Upper lobe of right lung (tissue), 1 donor: ENCODE measurements around the gene RXRA. TPM values are rescaled to one million over a fixed set of nuclear protein-coding genes. Genes with fewer than 3 reads are reported as not detected.

ENCODE experiments used
- ATAC-seq: fragments of 200-7000 bp; cut with Tn5 transposase; one replicate; pipeline ENCODE4 v1.9.1; 2020; ENCODE audit warnings: mild to moderate bottlenecking, moderate library complexity
- DNase-seq: peaks from one replicate; pipeline ENCODE4 v3.0.0-alpha.2; 2020
- H3K27ac ChIP-seq: fragments of 200-600 bp; one replicate; pipeline ENCODE4 v1.8.0; 2022
- H3K27me3 ChIP-seq: fragments of 200-600 bp; one replicate; pipeline ENCODE4 v1.8.0; 2022; ENCODE audit warnings: mild to moderate bottlenecking
- H3K36me3 ChIP-seq: fragments of 200-600 bp; one replicate; pipeline ENCODE4 v1.8.0; 2022
- H3K4me1 ChIP-seq: fragments of 200-600 bp; one replicate; pipeline ENCODE4 v1.8.0; 2022
- H3K4me3 ChIP-seq: fragments of 200-600 bp; one replicate; pipeline ENCODE4 v1.8.0; 2022; ENCODE audit warnings: mild to moderate bottlenecking
- H3K9me3 ChIP-seq: fragments of 200-600 bp; one replicate; pipeline ENCODE4 v1.8.0; 2022
- intact Hi-C: fragments of 100-400 bp; cut with DNase I; formaldehyde crosslinking; loops from one replicate; pipeline ENCODE4 v1.11.0; 2022
- long read RNA-seq: library from polyadenylated mRNA; unstranded; transcript quantifications from one replicate; pipeline ENCODE4 v2.0.0, GENCODE V29; 2021
- total RNA-seq: library from RNA; stranded (reverse); fragmentation: NEBNext Ultra II Directional; extraction: Animal tissue kit (Norgen Biotek cat#: 25700); gene quantifications from one replicate; pipeline ENCODE4 v1.2.1, GENCODE V29; 2021
- TF ChIP-seq, protein P1 (sequence below): fragments of 200-600 bp; IDR thresholded peaks from one replicate; pipeline ENCODE4 v1.8.0; 2022; ENCODE audit warnings: antibody characterized with exemption
- donor health status: DM: no; HTN: yes; CAD: no; lungs with severe emphysema.

RXRA gene
- total RNA-seq = 80.6 TPM
- long read RNA-seq, transcript RXRA-202 (10 exons, 1,846 nt) = major isoform, 39 of 139 reads
- long read RNA-seq, partial matches to known transcripts = 12 of 139 reads
- long read RNA-seq, other reads (novel, unspliced or antisense) = 88 of 139 reads

DNA sequence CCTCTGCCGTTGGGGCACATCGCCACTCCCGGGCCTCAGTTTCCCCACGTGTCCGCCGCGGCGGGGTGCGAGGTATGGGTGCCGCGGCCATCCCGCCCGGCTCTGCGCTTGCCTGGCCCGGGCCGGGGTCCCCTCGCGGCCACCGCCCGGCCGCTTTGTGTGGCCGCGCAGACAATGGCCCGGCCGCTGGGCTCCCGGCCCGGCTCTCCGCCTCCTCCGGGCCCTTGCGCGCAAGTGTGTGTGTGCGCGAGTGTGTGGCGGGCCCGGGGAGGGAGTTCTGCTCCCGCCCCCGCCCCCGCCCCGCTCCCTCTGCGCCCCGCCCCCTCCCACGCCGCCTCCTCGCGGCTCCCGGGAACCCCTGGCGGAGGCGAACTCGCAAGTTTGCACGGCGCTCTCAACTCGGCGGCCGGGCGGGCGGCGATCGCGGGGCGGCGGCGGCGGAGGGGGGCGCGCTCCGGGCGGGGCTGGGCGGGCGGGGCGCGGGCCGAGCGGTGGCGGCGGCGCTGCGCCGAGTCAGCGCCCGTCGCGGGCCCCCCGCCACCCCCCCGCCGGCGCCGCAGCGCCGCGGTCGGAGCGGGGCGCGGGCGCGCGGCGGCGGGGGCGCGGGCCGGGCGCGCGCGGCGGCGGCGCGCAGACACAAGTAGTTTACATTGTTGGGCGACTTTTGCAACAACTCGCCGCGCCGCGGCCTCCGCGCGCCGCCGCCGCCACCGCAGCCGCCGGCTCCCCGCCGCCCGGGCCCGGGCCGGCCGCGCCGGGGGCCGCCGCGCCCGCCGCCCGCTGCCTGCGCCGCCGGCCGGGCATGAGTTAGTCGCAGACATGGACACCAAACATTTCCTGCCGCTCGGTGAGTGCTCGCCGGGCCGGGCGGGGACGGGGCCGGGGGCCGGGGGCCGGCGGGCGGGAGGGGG lies at the start of gene RXRA:
TSS of gene RXRA (plus strand) at position 643 of the 911 bp plus-strand sequence. CDS start at position 820, 177 bp downstream.
- no peaks in the 10 kb centered on the region for H3K27me3 ChIP-seq
- no peaks in the 10 kb centered on the region for H3K36me3 ChIP-seq
- ATAC-seq (peak; percentile 78), DNase-seq (peak; percentile 94)
- TF ChIP-seq, protein P1, sequence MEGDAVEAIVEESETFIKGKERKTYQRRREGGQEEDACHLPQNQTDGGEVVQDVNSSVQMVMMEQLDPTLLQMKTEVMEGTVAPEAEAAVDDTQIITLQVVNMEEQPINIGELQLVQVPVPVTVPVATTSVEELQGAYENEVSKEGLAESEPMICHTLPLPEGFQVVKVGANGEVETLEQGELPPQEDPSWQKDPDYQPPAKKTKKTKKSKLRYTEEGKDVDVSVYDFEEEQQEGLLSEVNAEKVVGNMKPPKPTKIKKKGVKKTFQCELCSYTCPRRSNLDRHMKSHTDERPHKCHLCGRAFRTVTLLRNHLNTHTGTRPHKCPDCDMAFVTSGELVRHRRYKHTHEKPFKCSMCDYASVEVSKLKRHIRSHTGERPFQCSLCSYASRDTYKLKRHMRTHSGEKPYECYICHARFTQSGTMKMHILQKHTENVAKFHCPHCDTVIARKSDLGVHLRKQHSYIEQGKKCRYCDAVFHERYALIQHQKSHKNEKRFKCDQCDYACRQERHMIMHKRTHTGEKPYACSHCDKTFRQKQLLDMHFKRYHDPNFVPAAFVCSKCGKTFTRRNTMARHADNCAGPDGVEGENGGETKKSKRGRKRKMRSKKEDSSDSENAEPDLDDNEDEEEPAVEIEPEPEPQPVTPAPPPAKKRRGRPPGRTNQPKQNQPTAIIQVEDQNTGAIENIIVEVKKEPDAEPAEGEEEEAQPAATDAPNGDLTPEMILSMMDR = no peak
- H3K4me3 ChIP-seq = peak within 1 kb of the TSS; percentile 85
- intact Hi-C loops = no loop called here
- H3K9me3 ChIP-seq = no peaks in the 10 kb centered on the region
- peaks cover 50% of the 10 kb centered on the region for H3K4me1 ChIP-seq
- H3K27ac ChIP-seq = peak within 1 kb of the TSS; percentile 89

- no peak overlapping the region for H3K4me3 ChIP-seq
- no peaks in the 10 kb centered on the region for H3K9me3 ChIP-seq
- peaks cover 3% of the 10 kb centered on the region for H3K4me1 ChIP-seq
- no peaks in the 10 kb centered on the region for H3K27me3 ChIP-seq
- no peaks in the 10 kb centered on the region for H3K36me3 ChIP-seq
- DNase-seq = no peak
- TF ChIP-seq, protein P1 = no peak
- no peak for ATAC-seq
- no peak overlapping the region for H3K27ac ChIP-seq
- intact Hi-C loops = no loop called here
These were observed 48.0 kb upstream of the RXRA start for GRCh38 chr9:134278286-134278685.

DNA sequence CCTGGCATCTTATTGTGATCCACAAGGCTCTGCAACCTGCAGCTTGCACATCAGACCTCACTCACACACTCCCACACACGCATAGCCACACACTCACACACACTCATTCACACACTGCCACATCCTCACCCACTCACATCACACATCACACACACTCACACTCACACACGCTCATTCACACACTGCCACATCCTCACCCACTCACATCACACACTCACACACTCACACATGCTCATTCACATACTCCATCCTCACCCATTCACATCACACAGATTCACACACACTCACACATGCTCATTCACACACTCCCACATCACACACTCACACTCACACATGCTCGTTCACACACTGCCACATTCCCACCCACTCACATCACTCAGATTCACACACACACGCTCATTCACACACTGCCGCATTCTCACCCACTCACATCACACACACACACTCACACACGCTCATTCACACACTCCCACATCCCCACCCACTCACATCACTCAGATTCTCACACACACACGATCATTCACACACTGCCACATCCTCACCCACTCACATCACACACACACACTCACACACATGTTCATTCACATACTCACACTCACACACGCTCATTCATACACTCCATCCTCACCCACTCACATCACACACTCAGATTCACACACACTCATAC lies 47.1 kb upstream of the RXRA start:
- H3K27me3 ChIP-seq = no peaks in the 10 kb centered on the region
- peaks cover 7% of the 10 kb centered on the region for H3K4me1 ChIP-seq
- ATAC-seq (no peak), DNase-seq (no peak)
- TF ChIP-seq, protein P1 = no peak
- no peak overlapping the region for H3K4me3 ChIP-seq
- H3K36me3 ChIP-seq = no peaks in the 10 kb centered on the region
- no peaks in the 10 kb centered on the region for H3K9me3 ChIP-seq
- H3K27ac ChIP-seq = no peak overlapping the region
- intact Hi-C loops = no loop called here

GRCh38 chr9:134282138-134282650 lies 44.1 kb upstream of the RXRA start:
- peaks cover 7% of the 10 kb centered on the region for H3K4me1 ChIP-seq

DNA sequence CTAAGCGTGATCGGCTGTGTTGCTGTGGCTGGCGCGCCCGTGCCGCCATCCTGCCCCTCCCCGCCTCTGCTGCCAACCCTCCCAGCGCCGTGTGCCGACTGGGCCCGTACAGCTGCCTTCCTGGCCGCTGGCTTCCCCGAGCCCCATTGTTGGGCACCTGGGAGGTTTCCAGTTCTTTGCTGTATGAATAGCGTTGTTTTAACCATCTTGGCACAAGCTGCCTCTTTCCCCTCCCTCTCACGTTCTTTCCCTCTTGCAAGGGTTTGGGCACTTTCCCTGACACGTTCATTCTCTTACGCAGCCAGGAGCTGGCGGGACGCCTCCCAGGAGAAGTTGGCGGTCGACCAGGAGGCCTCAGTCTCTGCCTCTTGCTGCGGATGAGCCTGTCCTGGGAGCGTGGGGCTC lies 43.1 kb upstream of the RXRA start:
- H3K36me3 ChIP-seq = no peaks in the 10 kb centered on the region
- peak; percentile 73 for DNase-seq
- TF ChIP-seq, protein P1 = no peak
- peak; percentile 36 for ATAC-seq
- no peak overlapping the region for H3K4me3 ChIP-seq
- intact Hi-C loops = no loop called here
- H3K9me3 ChIP-seq = no peaks in the 10 kb centered on the region
- peaks cover 7% of the 10 kb centered on the region for H3K4me1 ChIP-seq
- no peaks in the 10 kb centered on the region for H3K27me3 ChIP-seq
- no peak overlapping the region for H3K27ac ChIP-seq

More at GRCh38 chr9:134282138-134282650, 44.1 kb upstream of the RXRA start:
- H3K9me3 ChIP-seq = no peaks in the 10 kb centered on the region
- no peak for DNase-seq
- no peaks in the 10 kb centered on the region for H3K36me3 ChIP-seq
- H3K27ac ChIP-seq = no peak overlapping the region
- TF ChIP-seq, protein P1 = no peak
- ATAC-seq = no peak
- no peaks in the 10 kb centered on the region for H3K27me3 ChIP-seq
- intact Hi-C loops = no loop called here
- H3K4me3 ChIP-seq = no peak overlapping the region
